Measurements from ENCODE around the gene ROBO2.

DNA sequence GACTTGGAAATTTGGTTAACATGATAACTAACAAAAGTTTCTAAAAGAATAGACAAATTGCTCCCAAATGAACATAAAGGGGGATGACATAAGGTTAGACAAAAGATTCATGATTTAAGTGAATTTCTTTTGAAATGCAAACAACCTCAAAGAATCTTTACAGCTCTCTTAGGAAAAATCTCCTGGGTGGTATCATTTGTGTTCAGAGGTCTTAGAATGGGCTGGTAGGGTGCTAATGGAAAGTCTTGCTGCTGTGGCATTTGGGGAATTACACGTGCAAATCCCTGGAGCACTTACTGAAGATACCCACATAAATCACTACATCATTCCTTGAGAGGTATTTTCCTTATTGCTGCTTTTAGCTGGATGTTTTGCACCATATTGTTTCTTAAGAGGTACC is 14.4 kb upstream of the ROBO2 start:
- TF ChIP-seq, protein P1, sequence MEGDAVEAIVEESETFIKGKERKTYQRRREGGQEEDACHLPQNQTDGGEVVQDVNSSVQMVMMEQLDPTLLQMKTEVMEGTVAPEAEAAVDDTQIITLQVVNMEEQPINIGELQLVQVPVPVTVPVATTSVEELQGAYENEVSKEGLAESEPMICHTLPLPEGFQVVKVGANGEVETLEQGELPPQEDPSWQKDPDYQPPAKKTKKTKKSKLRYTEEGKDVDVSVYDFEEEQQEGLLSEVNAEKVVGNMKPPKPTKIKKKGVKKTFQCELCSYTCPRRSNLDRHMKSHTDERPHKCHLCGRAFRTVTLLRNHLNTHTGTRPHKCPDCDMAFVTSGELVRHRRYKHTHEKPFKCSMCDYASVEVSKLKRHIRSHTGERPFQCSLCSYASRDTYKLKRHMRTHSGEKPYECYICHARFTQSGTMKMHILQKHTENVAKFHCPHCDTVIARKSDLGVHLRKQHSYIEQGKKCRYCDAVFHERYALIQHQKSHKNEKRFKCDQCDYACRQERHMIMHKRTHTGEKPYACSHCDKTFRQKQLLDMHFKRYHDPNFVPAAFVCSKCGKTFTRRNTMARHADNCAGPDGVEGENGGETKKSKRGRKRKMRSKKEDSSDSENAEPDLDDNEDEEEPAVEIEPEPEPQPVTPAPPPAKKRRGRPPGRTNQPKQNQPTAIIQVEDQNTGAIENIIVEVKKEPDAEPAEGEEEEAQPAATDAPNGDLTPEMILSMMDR (IDR thresholded peaks at IDR 0.05): no peak
- TF ChIP-seq EP300 (IDR thresholded peaks at IDR 0.05; ENCODE audit: low read depth): no peak
